ENCODE results near the gene TAF5L. TPM values are rescaled to one million over a fixed set of nuclear protein-coding genes. Genes with fewer than 3 reads are reported as not detected.
A peak's percentile ranks its signal among the peaks of the same experiment; 100 is the strongest.

Gene TAF5L
- total RNA-seq, 2 experiments from 2014 or later: 30.3 to 32.9 TPM

GRCh38 chr1:229625071-229625914 is 629 bp downstream of the TAF5L start:
- H3K36me3 ChIP-seq (ENCODE audit: insufficient read depth, low read length): peaks cover 35% of the 10 kb centered on the region
- peaks cover 93% of the 10 kb centered on the region for H3K79me2 ChIP-seq (ENCODE audit: insufficient read depth, low read depth, low read length)
- intact Hi-C loops (cut with micrococcal nuclease; ENCODE audit: unreplicated experiment): loop anchor here (5.0 kb wide), 1 partner anchor 283 kb away; the partner anchor contains the start of gene CCSAP
- ChIA-PET POLR2A (interaction anchor here (0.6 to 1.8 kb wide), 3 partner anchors 60 to 581 kb away, joined by 3 to 10 read pairs (median 4); partner anchors contain the start of gene ABCB10), CTCF (ENCODE audit: unreplicated experiment) (no interaction called here)
- peak overlapping the region; percentile 49 for H3K27ac ChIP-seq (ENCODE audit: low read depth, low read length, poor library complexity, severe bottlenecking)
- peak overlapping the region; percentile 91 for H3K4me3 ChIP-seq (ENCODE audit: low read depth, low read length, poor library complexity, severe bottlenecking)
- H3K4me2 ChIP-seq (ENCODE audit: low read length): peak overlapping the region; percentile 91
- TF ChIP-seq CTCF (conservative IDR thresholded peaks at IDR 0.05; ENCODE audit: low read length) (no peak), EZH2phosphoT487 (IDR thresholded peaks at IDR 0.05; ENCODE audit: borderline replicate concordance, low read depth, low read length) (no peak)
- DNase-seq (ENCODE audit: low spot score): peak; percentile 61
- H3K4me1 ChIP-seq (ENCODE audit: insufficient read depth, low read length, poor library complexity, severe bottlenecking): peaks cover 30% of the 10 kb centered on the region
- no peaks in the 10 kb centered on the region for H3K9me2 ChIP-seq (ENCODE audit: insufficient read depth, low read length)
- H2AFZ ChIP-seq (ENCODE audit: low read length): peak overlapping the region; percentile 61; the same call in 1 of the 2 replicates
- H4K20me1 ChIP-seq (ENCODE audit: insufficient read depth, low read length): peaks cover 44% of the 10 kb centered on the region; the same call in 1 of the 2 replicates
- no peaks in the 10 kb centered on the region for H3K9me3 ChIP-seq (ENCODE audit: low read length)
- no TSS peak for BruUV-seq (replicated peaks)

- H3K4me2 ChIP-seq (ENCODE audit: low read length): peak overlapping the region; percentile 91
- H3K36me3 ChIP-seq (ENCODE audit: insufficient read depth, low read length): peaks cover 28% of the 10 kb centered on the region
- TF ChIP-seq CTCF (conservative IDR thresholded peaks at IDR 0.05; ENCODE audit: low read length) (no peak), EZH2phosphoT487 (IDR thresholded peaks at IDR 0.05; ENCODE audit: borderline replicate concordance, low read depth, low read length) (no peak)
- DNase-seq (ENCODE audit: low spot score): peak; percentile 8
- H3K9me3 ChIP-seq (ENCODE audit: low read length): no peaks in the 10 kb centered on the region
- intact Hi-C loops (cut with micrococcal nuclease; ENCODE audit: unreplicated experiment): loop anchor here (5.0 kb wide), 1 partner anchor 282 kb away; the partner anchor contains the start of gene CCSAP
- no peaks in the 10 kb centered on the region for H3K9me2 ChIP-seq (ENCODE audit: insufficient read depth, low read length)
- H4K20me1 ChIP-seq (ENCODE audit: insufficient read depth, low read length): peaks cover 40% of the 10 kb centered on the region; the same call in 1 of the 2 replicates
- POLR2A ChIA-PET: interaction anchor here (0.6 to 2.2 kb wide), 11 partner anchors 10 to 639 kb away, joined by 3 to 17 read pairs (median 4); partner anchors contain the start of gene ABCB10
- peaks cover 93% of the 10 kb centered on the region for H3K79me2 ChIP-seq (ENCODE audit: insufficient read depth, low read depth, low read length)
- H3K4me3 ChIP-seq (ENCODE audit: low read depth, low read length, poor library complexity, severe bottlenecking): peak overlapping the region; percentile 91
- CTCF ChIA-PET (ENCODE audit: unreplicated experiment): interaction anchor here (0.9 kb wide), 1 partner anchor 67 kb away, joined by 3 read pairs; no protein-coding TSS in a partner anchor
- H3K27ac ChIP-seq (ENCODE audit: low read depth, low read length, poor library complexity, severe bottlenecking): peak overlapping the region; percentile 49
- H2AFZ ChIP-seq (ENCODE audit: low read length): no peak overlapping the region; the same call in 1 of the 2 replicates
- peaks cover 30% of the 10 kb centered on the region for H3K4me1 ChIP-seq (ENCODE audit: insufficient read depth, low read length, poor library complexity, severe bottlenecking)
- no TSS peak for BruUV-seq (replicated peaks)
These were observed 1.3 kb downstream of the TAF5L start for GRCh38 chr1:229624521-229625070.
